HG03565 (cell line): ENCODE data around the gene USP21.
A peak's percentile ranks its signal among the peaks of the same experiment; 100 is the strongest.

ENCODE experiments used
- ATAC-seq: cut with Tn5 transposase; IDR thresholded peaks from one replicate; pipeline ENCODE4 v1.9.1; 2021; ENCODE audit warnings: mild to moderate bottlenecking, moderate library complexity; ENCODE audit not compliant: unreplicated experiment

The USP21 gene

GRCh38 chr1:161166669-161167548, 7.6 kb downstream of the USP21 start:
- ATAC-seq: no peak

GRCh38 chr1:161168906-161169305, 9.6 kb downstream of the USP21 start:
- ATAC-seq: no peak

- no peak for ATAC-seq
Observed at GRCh38 chr1:161171191-161171590, 11.9 kb downstream of the USP21 start.

GRCh38 chr1:161171696-161172095, 12.4 kb downstream of the USP21 start:
- ATAC-seq: no peak

- no peak for ATAC-seq
Observed at GRCh38 chr1:161172349-161172748, 13.0 kb downstream of the USP21 start.

GRCh38 chr1:161172776-161173376, 13.6 kb downstream of the USP21 start:
- ATAC-seq: no peak

GRCh38 chr1:161173711-161174110, 14.4 kb downstream of the USP21 start:
- ATAC-seq: no peak

GRCh38 chr1:161174911-161175310, 15.6 kb downstream of the USP21 start:
- ATAC-seq: no peak

GRCh38 chr1:161175771-161176453, 16.6 kb downstream of the USP21 start:
- no peak for ATAC-seq

- ATAC-seq: no peak
Observed at GRCh38 chr1:161176468-161177111, 17.3 kb downstream of the USP21 start.

GRCh38 chr1:161177112-161177935, 18.0 kb downstream of the USP21 start, which contains the start of gene B4GALT3:
Gene B4GALT3, minus strand, starts transcription at chr1:161177507. Its CDS starts 1,447 bp downstream, at chr1:161176060.
- peak; percentile 60 for ATAC-seq

- no peak for ATAC-seq
Observed at GRCh38 chr1:161177936-161178244, 18.6 kb downstream of the USP21 start.

GRCh38 chr1:161179698-161180097, 20.4 kb downstream of the USP21 start:
- ATAC-seq: no peak

GRCh38 chr1:161180639-161181038, 21.3 kb downstream of the USP21 start:
- ATAC-seq: no peak

- ATAC-seq: peak; percentile 35
Observed at GRCh38 chr1:161182214-161182613, 22.9 kb downstream of the USP21 start.

- ATAC-seq: peak; percentile 64
Observed at GRCh38 chr1:161185282-161185682, 26.0 kb downstream of the USP21 start.

GRCh38 chr1:161185732-161186311, 26.5 kb downstream of the USP21 start:
- peak; percentile 21 for ATAC-seq

GRCh38 chr1:161187311-161187710, 28.0 kb downstream of the USP21 start:
- no peak for ATAC-seq

- ATAC-seq: no peak
Observed at GRCh38 chr1:161188381-161188780, 29.1 kb downstream of the USP21 start.

GRCh38 chr1:161189036-161189435, 29.7 kb downstream of the USP21 start:
- ATAC-seq: no peak
